PFSK-1 (cell line): ENCODE data around the gene CDYL. TPM values are rescaled to one million over a fixed set of nuclear protein-coding genes. Genes with fewer than 3 reads are reported as not detected.

Source experiments
- FOXP2 ChIP-seq: optimal IDR thresholded peaks from 2 replicates; pipeline ENCODE3; 2011; ENCODE audit warnings: borderline replicate concordance, control low read depth, inconsistent platforms; ENCODE audit not compliant: insufficient read depth; ENCODE audit errors: extremely low read length, extremely low read depth
- POLR2AphosphoS5 ChIP-seq: IDR thresholded peaks from 2 replicates; pipeline ENCODE4 v1.6.1; 2012; ENCODE audit warnings: low read depth, mild to moderate bottlenecking, control low read depth, low read length, moderate library complexity
- REST ChIP-seq, 2 experiments: IDR thresholded peaks; 2 replicates each; pipeline versions ENCODE4 v1.6.1 to v1.8.0; 2011 to 2012; ENCODE audit warnings: low read depth in 2 of 2, low read length in 2 of 2, control low read depth in 1 of 2, inconsistent platforms in 1 of 2, mild to moderate bottlenecking in 1 of 2, moderate library complexity in 1 of 2; ENCODE audit not compliant: insufficient read depth in 1 of 2
- SIN3A ChIP-seq: IDR thresholded peaks from 2 replicates; pipeline ENCODE4 v1.6.1; 2012; ENCODE audit warnings: mild to moderate bottlenecking, low read length, moderate library complexity, borderline replicate concordance; ENCODE audit not compliant: insufficient read depth
- TAF1 ChIP-seq: IDR thresholded peaks from 2 replicates; pipeline ENCODE4 v1.6.1; 2012; ENCODE audit warnings: low read length, control low read depth, borderline replicate concordance; ENCODE audit not compliant: insufficient read depth
- polyA plus RNA-seq: library from polyadenylated mRNA; unstranded; fragments of >200 nt; gene quantifications from one replicate; pipeline ENCODE4 v1.2.1, GENCODE V29; 2012; ENCODE audit warnings: low read depth, missing spikeins; ENCODE audit not compliant: insufficient read length

CDYL gene
- 57.0 TPM for polyA plus RNA-seq

GRCh38 chr6:4776131-4776492, at the start of gene CDYL:
TSS of gene CDYL (plus strand) at chr6:4776404. CDS start at chr6:4776784, 380 bp downstream.
- TF ChIP-seq TAF1 (peak; percentile 51; the same call in 1 of the 2 replicates), POLR2AphosphoS5 (no peak), SIN3A (no peak), FOXP2 (peak; percentile 8)

GRCh38 chr6:4726645-4727044, 49.6 kb upstream of the CDYL start:
- TF ChIP-seq FOXP2 (no peak), POLR2AphosphoS5 (no peak), TAF1 (no peak), SIN3A (no peak), REST (IDR thresholded peaks at IDR 0.05; ENCODE audit: insufficient read depth in 1 of 2, low read depth in 2 of 2, low read length in 2 of 2) (no peak)

- TF ChIP-seq FOXP2, result no peak
- TF ChIP-seq TAF1, result no peak
- no peak for TF ChIP-seq REST (IDR thresholded peaks at IDR 0.05; ENCODE audit: insufficient read depth in 1 of 2, low read depth in 2 of 2, low read length in 2 of 2)
- no peak for TF ChIP-seq POLR2AphosphoS5
- no peak for TF ChIP-seq SIN3A
Observed at GRCh38 chr6:4727217-4727616, 49.0 kb upstream of the CDYL start.

- no peak for TF ChIP-seq POLR2AphosphoS5
- TF ChIP-seq FOXP2, result no peak
- TF ChIP-seq SIN3A, result no peak
- TF ChIP-seq TAF1, result no peak
- TF ChIP-seq REST (IDR thresholded peaks at IDR 0.05; ENCODE audit: insufficient read depth in 1 of 2, low read depth in 2 of 2, low read length in 2 of 2), result no peak
Observed at GRCh38 chr6:4727671-4728435, 48.4 kb upstream of the CDYL start.

GRCh38 chr6:4728436-4728769, 47.8 kb upstream of the CDYL start:
- no peak for TF ChIP-seq POLR2AphosphoS5
- no peak for TF ChIP-seq SIN3A
- TF ChIP-seq REST (IDR thresholded peaks at IDR 0.05; ENCODE audit: insufficient read depth in 1 of 2, low read depth in 2 of 2, low read length in 2 of 2), result no peak
- no peak for TF ChIP-seq TAF1
- no peak for TF ChIP-seq FOXP2
